ENCODE measurements around the gene AGBL2.

DNA sequence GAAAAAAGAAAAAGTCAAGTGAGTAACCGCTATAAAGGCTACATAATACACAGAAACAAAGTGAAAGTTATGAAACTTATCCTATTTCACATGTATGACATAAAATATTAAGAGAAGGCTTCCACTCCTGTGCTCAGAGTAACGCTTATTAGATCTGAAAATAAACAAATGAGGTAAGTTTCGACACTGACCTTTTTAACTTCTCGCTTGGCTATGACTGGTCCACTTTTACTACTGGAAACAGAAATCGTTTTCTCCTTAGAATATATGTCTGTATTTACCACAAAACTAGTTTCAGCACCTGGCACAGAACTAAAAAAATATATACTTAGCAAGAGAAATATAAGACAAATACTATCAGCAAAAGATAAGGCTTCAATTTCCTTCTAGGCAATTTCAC is 35.6 kb upstream of the AGBL2 start:
- TF ChIP-seq EGR1 (IDR thresholded peaks at IDR 0.05; ENCODE audit: low read depth in 2 of 2): no peak
- TF ChIP-seq NR2F2 (IDR thresholded peaks at IDR 0.05): no peak
- TF ChIP-seq, protein P1, sequence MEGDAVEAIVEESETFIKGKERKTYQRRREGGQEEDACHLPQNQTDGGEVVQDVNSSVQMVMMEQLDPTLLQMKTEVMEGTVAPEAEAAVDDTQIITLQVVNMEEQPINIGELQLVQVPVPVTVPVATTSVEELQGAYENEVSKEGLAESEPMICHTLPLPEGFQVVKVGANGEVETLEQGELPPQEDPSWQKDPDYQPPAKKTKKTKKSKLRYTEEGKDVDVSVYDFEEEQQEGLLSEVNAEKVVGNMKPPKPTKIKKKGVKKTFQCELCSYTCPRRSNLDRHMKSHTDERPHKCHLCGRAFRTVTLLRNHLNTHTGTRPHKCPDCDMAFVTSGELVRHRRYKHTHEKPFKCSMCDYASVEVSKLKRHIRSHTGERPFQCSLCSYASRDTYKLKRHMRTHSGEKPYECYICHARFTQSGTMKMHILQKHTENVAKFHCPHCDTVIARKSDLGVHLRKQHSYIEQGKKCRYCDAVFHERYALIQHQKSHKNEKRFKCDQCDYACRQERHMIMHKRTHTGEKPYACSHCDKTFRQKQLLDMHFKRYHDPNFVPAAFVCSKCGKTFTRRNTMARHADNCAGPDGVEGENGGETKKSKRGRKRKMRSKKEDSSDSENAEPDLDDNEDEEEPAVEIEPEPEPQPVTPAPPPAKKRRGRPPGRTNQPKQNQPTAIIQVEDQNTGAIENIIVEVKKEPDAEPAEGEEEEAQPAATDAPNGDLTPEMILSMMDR (IDR thresholded peaks at IDR 0.05; ENCODE audit: low read depth, low read length, missing input control): no peak
- no peak for TF ChIP-seq HNF4A (conservative IDR thresholded peaks at IDR 0.05)
- no peak for TF ChIP-seq FOXA1 (IDR thresholded peaks at IDR 0.05)

All from liver (tissue), 3 donors.